ENCODE data around the gene AQR.

GRCh38 chr15:34876640-34877039 is 92.9 kb downstream of the AQR start:
- no peak for TF ChIP-seq CTCF (IDR thresholded peaks at IDR 0.05)
- TF ChIP-seq POLR2A (IDR thresholded peaks at IDR 0.05): no peak
